GM21423 (cell line): ENCODE data around the gene TWF2.

ENCODE experiments used
- ATAC-seq: cut with Tn5 transposase; IDR thresholded peaks from one replicate; pipeline ENCODE4 v1.9.1; 2021; ENCODE audit warnings: mild to moderate bottlenecking, moderate library complexity; ENCODE audit not compliant: unreplicated experiment

Gene TWF2

GRCh38 chr3:52223449-52224408 lies 15.2 kb downstream of the TWF2 start:
- ATAC-seq, result no peak

- ATAC-seq, result no peak
These were observed 16.4 kb downstream of the TWF2 start for GRCh38 chr3:52222319-52223221.

- no peak for ATAC-seq
These were observed 17.2 kb downstream of the TWF2 start for GRCh38 chr3:52221563-52222318.

GRCh38 chr3:52221141-52221562 lies 17.8 kb downstream of the TWF2 start:
- ATAC-seq, result no peak

- ATAC-seq, result no peak
These were observed 18.5 kb downstream of the TWF2 start for GRCh38 chr3:52220380-52221026.

- no peak for ATAC-seq
These were observed 19.9 kb downstream of the TWF2 start for GRCh38 chr3:52218937-52219650.

- ATAC-seq, result no peak
These were observed 20.5 kb downstream of the TWF2 start for GRCh38 chr3:52218454-52218853.

GRCh38 chr3:52218026-52218425 lies 20.9 kb downstream of the TWF2 start:
- ATAC-seq, result no peak

GRCh38 chr3:52217409-52217805 lies 21.6 kb downstream of the TWF2 start:
- no peak for ATAC-seq

- no peak for ATAC-seq
These were observed 22.2 kb downstream of the TWF2 start for GRCh38 chr3:52216585-52217408.

- no peak for ATAC-seq
These were observed 23.6 kb downstream of the TWF2 start for GRCh38 chr3:52215351-52215750.

- no peak for ATAC-seq
These were observed 25.1 kb downstream of the TWF2 start for GRCh38 chr3:52213901-52214300.

- no peak for ATAC-seq
These were observed 26.0 kb downstream of the TWF2 start for GRCh38 chr3:52213005-52213404.

- ATAC-seq, result no peak
These were observed 27.6 kb downstream of the TWF2 start for GRCh38 chr3:52211268-52211891.

GRCh38 chr3:52210550-52211046 lies 28.4 kb downstream of the TWF2 start:
- no peak for ATAC-seq

- no peak for ATAC-seq
These were observed 28.9 kb downstream of the TWF2 start for GRCh38 chr3:52210037-52210436.

- no peak for ATAC-seq
These were observed 30.4 kb downstream of the TWF2 start for GRCh38 chr3:52208556-52208955.

GRCh38 chr3:52205727-52206372 lies 33.1 kb downstream of the TWF2 start:
- ATAC-seq, result no peak
